ENCODE measurements around the gene TASP1.

Gene TASP1

GRCh38 chr20:13638496-13639149 is at the start of gene TASP1:
Gene TASP1, minus strand, starts transcription at chr20:13638932. Its CDS starts 8,854 bp downstream, at chr20:13630078.
- DNase-seq (ENCODE audit: low spot score in 2 of 2) (peak; percentile 92 to 96), ATAC-seq (replicated peaks; ENCODE audit: extremely low read depth, poor library complexity, severe bottlenecking) (peak; percentile 98)
- H3K27me3 Mint-ChIP-seq, result peaks cover 26% of the 10 kb centered on the region
- peak within 1 kb of the TSS; percentile 86 for H3K27ac Mint-ChIP-seq (ENCODE audit: low read depth)
- peaks cover 20% of the 10 kb centered on the region for H3K4me1 Mint-ChIP-seq
- peak within 1 kb of the TSS; percentile 90 for H3K4me3 Mint-ChIP-seq
- H3K9me3 Mint-ChIP-seq, result no peaks in the 10 kb centered on the region
- peaks cover 10% of the 10 kb centered on the region for H3K36me3 Mint-ChIP-seq (ENCODE audit: insufficient read depth)

GRCh38 chr20:13687815-13688214 is 49.1 kb upstream of the TASP1 start:
- peaks cover 46% of the 10 kb centered on the region for H3K27me3 Mint-ChIP-seq
- DNase-seq (ENCODE audit: low spot score in 2 of 2) (no peak), ATAC-seq (replicated peaks; ENCODE audit: extremely low read depth, poor library complexity, severe bottlenecking) (no peak)
- no peaks in the 10 kb centered on the region for H3K9me3 Mint-ChIP-seq
- H3K36me3 Mint-ChIP-seq (ENCODE audit: insufficient read depth), result no peaks in the 10 kb centered on the region
- peaks cover 8% of the 10 kb centered on the region for H3K4me1 Mint-ChIP-seq
- H3K4me3 Mint-ChIP-seq, result no peak overlapping the region
- H3K27ac Mint-ChIP-seq (ENCODE audit: low read depth), result no peak overlapping the region

- no peak for ATAC-seq (replicated peaks; ENCODE audit: extremely low read depth, poor library complexity, severe bottlenecking)
Observed at GRCh38 chr20:13685623-13686022, 46.9 kb upstream of the TASP1 start.

GRCh38 chr20:13684566-13685222 is 46.0 kb upstream of the TASP1 start:
- no peaks in the 10 kb centered on the region for H3K9me3 Mint-ChIP-seq
- peaks cover 35% of the 10 kb centered on the region for H3K27me3 Mint-ChIP-seq
- DNase-seq (ENCODE audit: low spot score in 2 of 2) (no peak), ATAC-seq (replicated peaks; ENCODE audit: extremely low read depth, poor library complexity, severe bottlenecking) (no peak)
- H3K4me1 Mint-ChIP-seq, result peaks cover 8% of the 10 kb centered on the region
- H3K4me3 Mint-ChIP-seq, result no peak overlapping the region
- no peaks in the 10 kb centered on the region for H3K36me3 Mint-ChIP-seq (ENCODE audit: insufficient read depth)
- H3K27ac Mint-ChIP-seq (ENCODE audit: low read depth), result no peak overlapping the region

More at GRCh38 chr20:13685623-13686022, 46.9 kb upstream of the TASP1 start:
- Mint-ChIP-seq H3K9me3 (no peaks in the 10 kb centered on the region), H3K27me3 (peaks cover 35% of the 10 kb centered on the region), H3K27ac (ENCODE audit: low read depth) (no peak overlapping the region), H3K36me3 (ENCODE audit: insufficient read depth) (no peaks in the 10 kb centered on the region), H3K4me1 (peaks cover 8% of the 10 kb centered on the region), H3K4me3 (no peak overlapping the region)
- no peak for DNase-seq (ENCODE audit: low spot score in 2 of 2)

GRCh38 chr20:13683833-13684232 is 45.1 kb upstream of the TASP1 start:
- DNase-seq (ENCODE audit: low spot score in 2 of 2) (no peak), ATAC-seq (replicated peaks; ENCODE audit: extremely low read depth, poor library complexity, severe bottlenecking) (no peak)
- Mint-ChIP-seq H3K4me1 (peaks cover 8% of the 10 kb centered on the region), H3K27ac (ENCODE audit: low read depth) (no peak overlapping the region), H3K9me3 (no peaks in the 10 kb centered on the region), H3K36me3 (ENCODE audit: insufficient read depth) (no peaks in the 10 kb centered on the region), H3K4me3 (no peak overlapping the region), H3K27me3 (peaks cover 35% of the 10 kb centered on the region)

GRCh38 chr20:13681248-13682125 is 42.8 kb upstream of the TASP1 start:
- Mint-ChIP-seq H3K36me3 (ENCODE audit: insufficient read depth) (no peaks in the 10 kb centered on the region), H3K27me3 (peaks cover 35% of the 10 kb centered on the region), H3K4me3 (no peak overlapping the region), H3K9me3 (no peaks in the 10 kb centered on the region), H3K4me1 (peaks cover 8% of the 10 kb centered on the region), H3K27ac (ENCODE audit: low read depth) (no peak overlapping the region)
- no peak for ATAC-seq (replicated peaks; ENCODE audit: extremely low read depth, poor library complexity, severe bottlenecking)
- DNase-seq (ENCODE audit: low spot score in 2 of 2), result no peak

GRCh38 chr20:13678944-13679343 is 40.2 kb upstream of the TASP1 start:
- Mint-ChIP-seq H3K27ac (ENCODE audit: low read depth) (no peak overlapping the region), H3K4me3 (no peak overlapping the region), H3K9me3 (no peaks in the 10 kb centered on the region), H3K36me3 (ENCODE audit: insufficient read depth) (no peaks in the 10 kb centered on the region), H3K4me1 (no peaks in the 10 kb centered on the region), H3K27me3 (peaks cover 10% of the 10 kb centered on the region)
- DNase-seq (ENCODE audit: low spot score in 2 of 2), result no peak
- ATAC-seq (replicated peaks; ENCODE audit: extremely low read depth, poor library complexity, severe bottlenecking), result no peak

GRCh38 chr20:13677241-13677640 is 38.5 kb upstream of the TASP1 start:
- ATAC-seq (replicated peaks; ENCODE audit: extremely low read depth, poor library complexity, severe bottlenecking) (no peak), DNase-seq (ENCODE audit: low spot score in 2 of 2) (no peak)
- H3K4me3 Mint-ChIP-seq, result no peak overlapping the region
- H3K27me3 Mint-ChIP-seq, result peaks cover 9% of the 10 kb centered on the region
- H3K36me3 Mint-ChIP-seq (ENCODE audit: insufficient read depth), result no peaks in the 10 kb centered on the region
- no peak overlapping the region for H3K27ac Mint-ChIP-seq (ENCODE audit: low read depth)
- H3K9me3 Mint-ChIP-seq, result no peaks in the 10 kb centered on the region
- H3K4me1 Mint-ChIP-seq, result no peaks in the 10 kb centered on the region

- Mint-ChIP-seq H3K4me3 (no peak overlapping the region), H3K9me3 (no peaks in the 10 kb centered on the region), H3K36me3 (ENCODE audit: insufficient read depth) (no peaks in the 10 kb centered on the region), H3K4me1 (no peaks in the 10 kb centered on the region), H3K27ac (ENCODE audit: low read depth) (no peak overlapping the region), H3K27me3 (peaks cover 15% of the 10 kb centered on the region)
- no peak for ATAC-seq (replicated peaks; ENCODE audit: extremely low read depth, poor library complexity, severe bottlenecking)
- DNase-seq (ENCODE audit: low spot score in 2 of 2), result no peak
Observed at GRCh38 chr20:13676682-13677081, 38.0 kb upstream of the TASP1 start.

- Mint-ChIP-seq H3K4me3 (no peak overlapping the region), H3K9me3 (no peaks in the 10 kb centered on the region), H3K4me1 (no peaks in the 10 kb centered on the region), H3K27me3 (peaks cover 55% of the 10 kb centered on the region), H3K27ac (ENCODE audit: low read depth) (no peak overlapping the region), H3K36me3 (ENCODE audit: insufficient read depth) (no peaks in the 10 kb centered on the region)
- no peak for ATAC-seq (replicated peaks; ENCODE audit: extremely low read depth, poor library complexity, severe bottlenecking)
- DNase-seq (ENCODE audit: low spot score in 2 of 2), result no peak
Observed at GRCh38 chr20:13672690-13673089, 34.0 kb upstream of the TASP1 start.

- Mint-ChIP-seq H3K9me3 (no peaks in the 10 kb centered on the region), H3K27me3 (peaks cover 55% of the 10 kb centered on the region), H3K36me3 (ENCODE audit: insufficient read depth) (no peaks in the 10 kb centered on the region), H3K27ac (ENCODE audit: low read depth) (no peak overlapping the region), H3K4me3 (no peak overlapping the region), H3K4me1 (no peaks in the 10 kb centered on the region)
- DNase-seq (ENCODE audit: low spot score in 2 of 2) (no peak), ATAC-seq (replicated peaks; ENCODE audit: extremely low read depth, poor library complexity, severe bottlenecking) (no peak)
Observed at GRCh38 chr20:13671916-13672378, 33.2 kb upstream of the TASP1 start.

GRCh38 chr20:13671512-13671911 is 32.8 kb upstream of the TASP1 start:
- Mint-ChIP-seq H3K36me3 (ENCODE audit: insufficient read depth) (no peaks in the 10 kb centered on the region), H3K27ac (ENCODE audit: low read depth) (no peak overlapping the region), H3K27me3 (peaks cover 55% of the 10 kb centered on the region), H3K4me1 (no peaks in the 10 kb centered on the region), H3K4me3 (no peak overlapping the region), H3K9me3 (no peaks in the 10 kb centered on the region)
- DNase-seq (ENCODE audit: low spot score in 2 of 2) (no peak), ATAC-seq (replicated peaks; ENCODE audit: extremely low read depth, poor library complexity, severe bottlenecking) (no peak)
